ENCODE data around the gene HYAL3. TPM values are rescaled to one million over a fixed set of nuclear protein-coding genes. Genes with fewer than 3 reads are reported as not detected.

Gene HYAL3
- total and polyA plus RNA-seq, 10 of the 15 experiments (the other 5 are each of a cell fraction or from before 2014, with no cell fraction given): 0.37 to 4.2 (median 2.8) TPM

DNA sequence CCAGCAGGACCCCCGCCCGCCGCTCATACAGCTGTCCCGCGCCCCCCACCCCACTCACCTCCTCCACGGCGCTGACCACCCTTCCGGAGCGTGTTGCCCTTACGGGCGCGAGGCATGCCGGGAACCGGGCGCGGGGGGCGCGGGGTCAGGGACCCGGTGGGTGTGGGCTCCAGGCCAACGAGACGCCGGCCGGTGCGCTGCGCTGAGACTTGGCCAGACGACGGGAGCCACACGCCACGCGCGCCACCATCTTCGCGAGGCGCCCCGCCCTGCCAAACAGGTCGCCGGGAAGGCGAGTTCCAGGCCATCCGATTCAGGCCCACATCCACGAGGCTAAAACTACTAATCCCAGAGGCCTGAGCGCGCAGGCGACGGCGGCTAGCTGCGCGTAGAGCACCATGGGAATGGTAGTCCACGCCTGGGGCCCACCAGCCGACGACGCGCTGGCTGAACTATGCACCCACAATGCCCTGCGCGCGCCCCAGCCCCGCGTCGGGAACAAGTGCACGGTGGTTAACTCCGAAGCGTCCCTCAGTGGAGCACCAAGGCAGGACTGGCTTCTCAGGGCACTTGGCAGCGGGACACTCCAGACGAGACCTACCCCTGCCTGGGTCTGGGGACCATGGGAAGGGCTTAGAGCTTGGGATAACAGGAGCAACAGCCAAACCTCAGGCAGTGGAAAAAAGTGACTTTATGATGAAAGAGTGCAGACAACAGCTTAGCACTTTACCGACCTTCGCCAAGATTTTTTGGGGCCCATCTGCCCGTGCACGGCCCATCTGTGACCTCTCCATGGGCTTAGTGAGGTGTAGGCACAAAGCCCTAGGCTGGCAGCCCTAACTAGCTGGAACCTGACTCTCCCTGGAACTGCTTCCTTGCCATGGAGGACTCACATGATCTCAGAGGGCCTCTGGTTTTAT is 6.8 kb downstream of the HYAL3 start, which contains the start of gene IFRD2 (continued):
- TF ChIP-seq BCL11A (IDR thresholded peaks at IDR 0.05; ENCODE audit: low read depth, low read length): no peak
- peak; percentile 96 for TF ChIP-seq MXI1 (IDR thresholded peaks at IDR 0.05; ENCODE audit: low read depth, low read length)
- TF ChIP-seq, protein P1, sequence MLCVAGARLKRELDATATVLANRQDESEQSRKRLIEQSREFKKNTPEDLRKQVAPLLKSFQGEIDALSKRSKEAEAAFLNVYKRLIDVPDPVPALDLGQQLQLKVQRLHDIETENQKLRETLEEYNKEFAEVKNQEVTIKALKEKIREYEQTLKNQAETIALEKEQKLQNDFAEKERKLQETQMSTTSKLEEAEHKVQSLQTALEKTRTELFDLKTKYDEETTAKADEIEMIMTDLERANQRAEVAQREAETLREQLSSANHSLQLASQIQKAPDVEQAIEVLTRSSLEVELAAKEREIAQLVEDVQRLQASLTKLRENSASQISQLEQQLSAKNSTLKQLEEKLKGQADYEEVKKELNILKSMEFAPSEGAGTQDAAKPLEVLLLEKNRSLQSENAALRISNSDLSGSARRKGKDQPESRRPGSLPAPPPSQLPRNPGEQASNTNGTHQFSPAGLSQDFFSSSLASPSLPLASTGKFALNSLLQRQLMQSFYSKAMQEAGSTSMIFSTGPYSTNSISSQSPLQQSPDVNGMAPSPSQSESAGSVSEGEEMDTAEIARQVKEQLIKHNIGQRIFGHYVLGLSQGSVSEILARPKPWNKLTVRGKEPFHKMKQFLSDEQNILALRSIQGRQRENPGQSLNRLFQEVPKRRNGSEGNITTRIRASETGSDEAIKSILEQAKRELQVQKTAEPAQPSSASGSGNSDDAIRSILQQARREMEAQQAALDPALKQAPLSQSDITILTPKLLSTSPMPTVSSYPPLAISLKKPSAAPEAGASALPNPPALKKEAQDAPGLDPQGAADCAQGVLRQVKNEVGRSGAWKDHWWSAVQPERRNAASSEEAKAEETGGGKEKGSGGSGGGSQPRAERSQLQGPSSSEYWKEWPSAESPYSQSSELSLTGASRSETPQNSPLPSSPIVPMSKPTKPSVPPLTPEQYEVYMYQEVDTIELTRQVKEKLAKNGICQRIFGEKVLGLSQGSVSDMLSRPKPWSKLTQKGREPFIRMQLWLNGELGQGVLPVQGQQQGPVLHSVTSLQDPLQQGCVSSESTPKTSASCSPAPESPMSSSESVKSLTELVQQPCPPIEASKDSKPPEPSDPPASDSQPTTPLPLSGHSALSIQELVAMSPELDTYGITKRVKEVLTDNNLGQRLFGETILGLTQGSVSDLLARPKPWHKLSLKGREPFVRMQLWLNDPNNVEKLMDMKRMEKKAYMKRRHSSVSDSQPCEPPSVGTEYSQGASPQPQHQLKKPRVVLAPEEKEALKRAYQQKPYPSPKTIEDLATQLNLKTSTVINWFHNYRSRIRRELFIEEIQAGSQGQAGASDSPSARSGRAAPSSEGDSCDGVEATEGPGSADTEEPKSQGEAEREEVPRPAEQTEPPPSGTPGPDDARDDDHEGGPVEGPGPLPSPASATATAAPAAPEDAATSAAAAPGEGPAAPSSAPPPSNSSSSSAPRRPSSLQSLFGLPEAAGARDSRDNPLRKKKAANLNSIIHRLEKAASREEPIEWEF (IDR thresholded peaks at IDR 0.05; ENCODE audit: insufficient replicate concordance, low read depth, low read length): no peak
- TF ChIP-seq RAD21 (IDR thresholded peaks at IDR 0.05; ENCODE audit: insufficient read depth, low read depth, low read length): no peak
- no peak; a peak in 1 of 4 replicates for TF ChIP-seq IKZF2 (IDR thresholded peaks at IDR 0.05)
- TF ChIP-seq, protein P2, sequence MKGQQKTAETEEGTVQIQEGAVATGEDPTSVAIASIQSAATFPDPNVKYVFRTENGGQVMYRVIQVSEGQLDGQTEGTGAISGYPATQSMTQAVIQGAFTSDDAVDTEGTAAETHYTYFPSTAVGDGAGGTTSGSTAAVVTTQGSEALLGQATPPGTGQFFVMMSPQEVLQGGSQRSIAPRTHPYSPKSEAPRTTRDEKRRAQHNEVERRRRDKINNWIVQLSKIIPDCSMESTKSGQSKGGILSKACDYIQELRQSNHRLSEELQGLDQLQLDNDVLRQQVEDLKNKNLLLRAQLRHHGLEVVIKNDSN (IDR thresholded peaks at IDR 0.05; ENCODE audit: borderline replicate concordance, extremely low read length, insufficient read depth, low read depth, low read length): no peak
- peak; percentile 99 for TF ChIP-seq TARDBP (IDR thresholded peaks at IDR 0.05; ENCODE audit: borderline replicate concordance)
- TF ChIP-seq POLR2AphosphoS5 (IDR thresholded peaks at IDR 0.05; ENCODE audit: low read length): peak; percentile 70
- TF ChIP-seq PAX8 (IDR thresholded peaks at IDR 0.05): no peak

Data from GM12878 (cell line).